ENCODE data around the gene GON4L.

- TF ChIP-seq CTCF (conservative IDR thresholded peaks at IDR 0.05; ENCODE audit: low read depth, low read length): no peak
- TF ChIP-seq EZH2 (IDR thresholded peaks at IDR 0.05; ENCODE audit: low read length, unreplicated experiment): no peak
- TF ChIP-seq EZH2phosphoT487 (IDR thresholded peaks at IDR 0.05; ENCODE audit: borderline replicate concordance, low read length): no peak
Observed at GRCh38 chr1:155884031-155884960, 27.3 kb upstream of the GON4L start.

Measured in PC-3 (cell line).